NCI-H82 treated with DMSO at 0.1 percent for 48 hours (cell line): ENCODE measurements around the gene SYT2.
"Not testable (repeated sequence)": the region's sequence is repeated elsewhere in the genome, so short reads cannot be mapped to it uniquely, and the experiment has no call there.

Source experiments
- DNase-seq: peaks from one replicate; lab custom pipeline; 2025; ENCODE audit not compliant: unreplicated experiment; lab: John Stamatoyannopoulos, UW

SYT2 gene

GRCh38 chr1:202553560-202554038 lies 156.7 kb downstream of the SYT2 start:
- peak; percentile 46 for DNase-seq

- not testable (repeated sequence) for DNase-seq
Observed at GRCh38 chr1:202553078-202553477, 157.2 kb downstream of the SYT2 start.

GRCh38 chr1:202552615-202553014 lies 157.6 kb downstream of the SYT2 start:
- DNase-seq: not testable (repeated sequence)

GRCh38 chr1:202551683-202552082 lies 158.6 kb downstream of the SYT2 start:
- DNase-seq: no peak

- not testable (repeated sequence) for DNase-seq
Observed at GRCh38 chr1:202550088-202550487, 160.2 kb downstream of the SYT2 start.

- DNase-seq: no peak
Observed at GRCh38 chr1:202547215-202547614, 163.0 kb downstream of the SYT2 start.

GRCh38 chr1:202546796-202547195 lies 163.5 kb downstream of the SYT2 start:
- not testable (repeated sequence) for DNase-seq

- not testable (repeated sequence) for DNase-seq
Observed at GRCh38 chr1:202546377-202546776, 163.9 kb downstream of the SYT2 start.

GRCh38 chr1:202545647-202546303 lies 164.5 kb downstream of the SYT2 start:
- not testable (repeated sequence) for DNase-seq

GRCh38 chr1:202544766-202545449 lies 165.3 kb downstream of the SYT2 start:
- DNase-seq: not testable (repeated sequence)

- DNase-seq: not testable (repeated sequence)
Observed at GRCh38 chr1:202543537-202543936, 166.7 kb downstream of the SYT2 start.

GRCh38 chr1:202542415-202542814 lies 167.8 kb downstream of the SYT2 start:
- not testable (repeated sequence) for DNase-seq

GRCh38 chr1:202540858-202541257 lies 169.4 kb downstream of the SYT2 start:
- DNase-seq: not testable (repeated sequence)
